CD14-positive monocyte (primary cell): ENCODE data around the gene CC2D1A. TPM values are rescaled to one million over a fixed set of nuclear protein-coding genes. Genes with fewer than 3 reads are reported as not detected.

ENCODE experiments used
- DNase-seq, 3 donors: peaks; one replicate each; pipeline ENCODE4 v3.0.0-alpha.2; 2011 to 2022
- H2AFZ ChIP-seq: 2 replicates; pipeline ENCODE4 v1.6.0; 2012; ENCODE audit warnings: mild to moderate bottlenecking, low read depth, low read length, inconsistent platforms; ENCODE audit not compliant: insufficient read depth, poor library complexity, severe bottlenecking
- H3K27ac ChIP-seq, 2 donors: 1 replicate in 1 of 2; 2 replicates in 1 of 2; pipeline ENCODE4 v1.5.1; 2012 to 2013; ENCODE audit warnings: low read length in 2 of 2, control low read depth in 1 of 2, inconsistent platforms in 1 of 2, low read depth in 1 of 2, mild to moderate bottlenecking in 1 of 2
- H3K27me3 ChIP-seq, 2 donors: one replicate each; pipeline versions ENCODE4 v1.6.0 to v1.6.1; 2011 to 2013; ENCODE audit warnings: low read length in 2 of 2; ENCODE audit not compliant: control insufficient read depth in 2 of 2, insufficient read depth in 2 of 2
- H3K36me3 ChIP-seq, 2 donors: replicated peaks in 1 of 2; 1 replicate in 1 of 2; 2 replicates in 1 of 2; pipeline versions ENCODE4 v1.5.1 to v1.6.1; 2012 to 2013; ENCODE audit warnings: low read length in 2 of 2, control low read depth in 1 of 2, inconsistent platforms in 1 of 2, mild to moderate bottlenecking in 1 of 2; ENCODE audit not compliant: insufficient read depth in 2 of 2, control insufficient read depth in 1 of 2
- H3K4me1 ChIP-seq, 2 donors: 1 replicate in 1 of 2; 2 replicates in 1 of 2; pipeline versions ENCODE4 v1.5.1 to v1.6.1; 2012 to 2013; ENCODE audit warnings: low read length in 2 of 2, control low read depth in 1 of 2, inconsistent platforms in 1 of 2, mild to moderate bottlenecking in 1 of 2, moderate library complexity in 1 of 2; ENCODE audit not compliant: insufficient read depth in 2 of 2, control insufficient read depth in 1 of 2
- H3K4me2 ChIP-seq: replicated peaks from 2 replicates; pipeline ENCODE3; 2012; ENCODE audit warnings: low read length, moderate library complexity, mild to moderate bottlenecking; ENCODE audit not compliant: poor library complexity, severe bottlenecking; ENCODE audit errors: extremely low read depth
- H3K4me3 ChIP-seq, 3 experiments: fragments of 200-600 bp in 1 of 3; sonication (generic) in 1 of 3; replicated peaks in 1 of 3; 1 replicate in 2 of 3; 2 replicates in 1 of 3; pipeline ENCODE4 v1.5.1; 2011 to 2013; ENCODE audit warnings: low read length in 3 of 3, mild to moderate bottlenecking in 3 of 3, control low read depth in 2 of 3, low read depth in 2 of 3, inconsistent platforms in 1 of 3, moderate library complexity in 1 of 3
- H3K79me2 ChIP-seq: 2 replicates; pipeline ENCODE4 v1.6.0; 2012; ENCODE audit warnings: mild to moderate bottlenecking, control low read depth, inconsistent platforms, low read length, moderate library complexity; ENCODE audit not compliant: insufficient read depth
- H3K9ac ChIP-seq: 2 replicates; pipeline ENCODE4 v1.6.0; 2017; ENCODE audit warnings: low read length, mild to moderate bottlenecking; ENCODE audit not compliant: insufficient read depth, poor library complexity, severe bottlenecking
- H3K9me3 ChIP-seq, 2 donors: replicated peaks in 1 of 2; 1 replicate in 1 of 2; 2 replicates in 1 of 2; pipeline versions ENCODE4 v1.5.1 to v1.6.1; 2012 to 2013; ENCODE audit warnings: low read length in 2 of 2, control low read depth in 1 of 2; ENCODE audit not compliant: control insufficient read depth in 1 of 2, insufficient read depth in 1 of 2
- H4K20me1 ChIP-seq: 2 replicates; pipeline ENCODE4 v1.6.0; 2012; ENCODE audit warnings: mild to moderate bottlenecking, low read length, control low read depth, moderate library complexity; ENCODE audit not compliant: insufficient read depth
- H3K27ac Mint-ChIP-seq, 7 donors: one replicate each; pipeline ENCODE4 v1.8.0; 2020; ENCODE audit warnings: mild to moderate bottlenecking in 7 of 7, mixed read lengths in 7 of 7, moderate library complexity in 6 of 7, inconsistent platforms in 2 of 7
- H3K27me3 Mint-ChIP-seq, 3 donors: one replicate each; pipeline ENCODE4 v1.8.0; 2021 to 2022; ENCODE audit warnings: low read depth in 3 of 3, mild to moderate bottlenecking in 3 of 3, mixed read lengths in 3 of 3, moderate library complexity in 3 of 3, inconsistent platforms in 1 of 3
- H3K36me3 Mint-ChIP-seq, 2 donors: one replicate each; pipeline ENCODE4 v1.8.0; 2020; ENCODE audit warnings: mixed read lengths in 2 of 2, inconsistent platforms in 1 of 2, mild to moderate bottlenecking in 1 of 2
- H3K4me1 Mint-ChIP-seq: one replicate; pipeline ENCODE4 v1.8.0; 2020; ENCODE audit warnings: mild to moderate bottlenecking, mixed read lengths
- H3K4me3 Mint-ChIP-seq, 2 donors: one replicate each; pipeline ENCODE4 v1.8.0; 2020; ENCODE audit warnings: mild to moderate bottlenecking in 2 of 2, mixed read lengths in 2 of 2, moderate library complexity in 1 of 2
- H3K9me3 Mint-ChIP-seq, 7 donors: one replicate each; pipeline ENCODE4 v1.8.0; 2020 to 2022; ENCODE audit warnings: mixed read lengths in 7 of 7, mild to moderate bottlenecking in 6 of 7, moderate library complexity in 6 of 7, inconsistent platforms in 2 of 7
- CTCF ChIP-seq: fragments of 200-600 bp; IDR thresholded peaks from one replicate; pipeline ENCODE4 v1.8.0; 2022; ENCODE audit warnings: antibody characterized with exemption, mild to moderate bottlenecking
- WGBS: methylation state at CpG from one replicate; pipeline ENCODE4 v1.1.5; 2013; ENCODE audit warnings: missing lambda C conversion rate; ENCODE audit not compliant: insufficient coverage; 5-methylcytosine and 5-hydroxymethylcytosine counted together
- intact Hi-C, 2 donors: fragments of 100-400 bp; cut with micrococcal nuclease; formaldehyde crosslinking; loops; one replicate each; pipeline versions ENCODE4 v1.15.0 to v1.15.1; 2023
- polyA plus RNA-seq, 3 donors: library from polyadenylated mRNA; depleted of rRNA in 1 of 3; unstranded in 2 of 3; stranded (reverse) in 1 of 3; fragments of 300-500 nt in 2 of 3; fragments of >200 nt in 1 of 3; fragmentation: Illumina TruSeq in 2 of 3; gene quantifications; 1 replicate in 2 of 3; 2 replicates in 1 of 3; pipeline ENCODE4 v1.2.3, GENCODE V29; 2012 to 2021

CC2D1A gene
- polyA plus RNA-seq, 3 donors = 4.6 to 27.0 (median 6.2) TPM

GRCh38 chr19:13872695-13873389 lies 33.2 kb upstream of the CC2D1A start:
- DNase-seq = peak in 1 of 3 donors; percentile 20
- WGBS = 0% methylated on average over 31 of the region's 45 CpGs
- Mint-ChIP-seq H3K9me3 (no peaks in the 10 kb centered on the region), H3K27ac (peak overlapping the region in 3 of 7 donors; percentile 32 to 64 (median 41)), H3K27me3 (peaks cover 14 to 39% (median 14%) of the 10 kb centered on the region in 3 donors), H3K4me3 (peak overlapping the region; percentile 74 to 89), H3K36me3 (no peaks in the 10 kb centered on the region), H3K4me1 (peaks cover 9% of the 10 kb centered on the region)
- Histone ChIP-seq H3K27me3 (peaks cover 0 to 9% of the 10 kb centered on the region in 2 donors), H3K9ac (peak overlapping the region; percentile 46), H3K4me1 (peaks cover 10 to 11% of the 10 kb centered on the region in 2 donors), H4K20me1 (no peaks in the 10 kb centered on the region), H3K4me2 (peak overlapping the region; percentile 80), H3K27ac (no peak overlapping the region), H3K4me3 (peak overlapping the region; percentile 12 to 68 (median 32)), H3K36me3 (no peaks in the 10 kb centered on the region), H3K79me2 (no peaks in the 10 kb centered on the region), H3K9me3 (no peaks in the 10 kb centered on the region), H2AFZ (peak overlapping the region; percentile 88)
- TF ChIP-seq CTCF = no peak
- intact Hi-C loops = loop anchor here in 1 of 2 donors (10.0 kb wide), 1 partner anchor 612 kb away; no protein-coding TSS in a partner anchor

GRCh38 chr19:13873834-13874515 lies 32.0 kb upstream of the CC2D1A start:
- peaks cover 0 to 9% of the 10 kb centered on the region in 2 donors for H3K27me3 ChIP-seq
- Mint-ChIP-seq H3K27ac (peak overlapping the region in 1 of 7 donors; percentile 57), H3K27me3 (peaks cover 12 to 35% (median 12%) of the 10 kb centered on the region in 3 donors), H3K4me1 (peaks cover 11% of the 10 kb centered on the region), H3K4me3 (peak overlapping the region in 1 of 2 donors; percentile 11), H3K9me3 (no peaks in the 10 kb centered on the region), H3K36me3 (no peaks in the 10 kb centered on the region)
- H3K9ac ChIP-seq = no peak overlapping the region
- DNase-seq = no peak
- 83% methylated on average over 21 of the region's 35 CpGs for WGBS
- no peaks in the 10 kb centered on the region for H3K9me3 ChIP-seq
- H4K20me1 ChIP-seq = no peaks in the 10 kb centered on the region
- H3K36me3 ChIP-seq = no peaks in the 10 kb centered on the region
- no peaks in the 10 kb centered on the region for H3K79me2 ChIP-seq
- H3K27ac ChIP-seq = no peak overlapping the region
- H2AFZ ChIP-seq = no peak overlapping the region
- H3K4me2 ChIP-seq = no peak overlapping the region
- H3K4me1 ChIP-seq = peaks cover 11 to 12% of the 10 kb centered on the region in 2 donors
- no peak for TF ChIP-seq CTCF
- intact Hi-C loops = loop anchor here in 1 of 2 donors (10.0 kb wide), 1 partner anchor 611 kb away; no protein-coding TSS in a partner anchor
- no peak overlapping the region for H3K4me3 ChIP-seq
